Liver (tissue), 3 donors: ENCODE results near the gene AOAH.
"Not testable (repeated sequence)": the region's sequence is repeated elsewhere in the genome, so short reads cannot be mapped to it uniquely, and the experiment has no call there.

Experiments used
- CTCF ChIP-seq: fragments of 150-350 bp; IDR thresholded peaks from 2 replicates; pipeline ENCODE4 v1.5.1; 2017; ENCODE audit warnings: improper control_type of control experiment, low read depth, low read length; ENCODE audit not compliant: missing input control
- EGR1 ChIP-seq, 2 donors: IDR thresholded peaks; 2 replicates each; pipeline ENCODE4 v1.6.1; 2016 to 2018; ENCODE audit warnings: antibody characterized with exemption in 2 of 2, low read depth in 2 of 2
- GABPA ChIP-seq, 2 donors: IDR thresholded peaks in 1 of 2; conservative IDR thresholded peaks in 1 of 2; 2 replicates each; pipeline ENCODE4 v1.6.1; 2016; ENCODE audit warnings: antibody characterized with exemption in 2 of 2, mild to moderate bottlenecking in 1 of 2, moderate library complexity in 1 of 2
- RAD21 ChIP-seq, 2 donors: IDR thresholded peaks; 2 replicates each; pipeline ENCODE4 v1.6.1; 2016; ENCODE audit warnings: antibody characterized with exemption in 2 of 2, mild to moderate bottlenecking in 2 of 2
- SP1 ChIP-seq: IDR thresholded peaks from 2 replicates; pipeline ENCODE4 v1.6.1; 2018; ENCODE audit warnings: antibody characterized with exemption, mild to moderate bottlenecking
- TAF1 ChIP-seq: conservative IDR thresholded peaks from 2 replicates; pipeline ENCODE4 v1.6.1; 2016; ENCODE audit warnings: antibody characterized with exemption, mild to moderate bottlenecking
- TF ChIP-seq, protein P1 (sequence below): IDR thresholded peaks from 2 replicates; pipeline ENCODE4 v1.6.1; 2016; ENCODE audit warnings: antibody characterized with exemption, mild to moderate bottlenecking
- TF ChIP-seq, protein P2 (sequence below): IDR thresholded peaks from 2 replicates; pipeline ENCODE4 v1.6.1; 2016; ENCODE audit warnings: antibody characterized with exemption
- donor health status: healthy.
- donor health status: healthy.

GRCh38 chr7:36488672-36489071 is 235.6 kb downstream of the AOAH start:
- not testable (repeated sequence) for TF ChIP-seq CTCF; SP1; RAD21 (IDR thresholded peaks at IDR 0.05); GABPA (IDR thresholded peaks at IDR 0.05 in 1 of 2, conservative IDR thresholded peaks at IDR 0.05 in 1 of 2); TAF1; EGR1 (IDR thresholded peaks at IDR 0.05; ENCODE audit: low read depth in 2 of 2)
- TF ChIP-seq, protein P1, sequence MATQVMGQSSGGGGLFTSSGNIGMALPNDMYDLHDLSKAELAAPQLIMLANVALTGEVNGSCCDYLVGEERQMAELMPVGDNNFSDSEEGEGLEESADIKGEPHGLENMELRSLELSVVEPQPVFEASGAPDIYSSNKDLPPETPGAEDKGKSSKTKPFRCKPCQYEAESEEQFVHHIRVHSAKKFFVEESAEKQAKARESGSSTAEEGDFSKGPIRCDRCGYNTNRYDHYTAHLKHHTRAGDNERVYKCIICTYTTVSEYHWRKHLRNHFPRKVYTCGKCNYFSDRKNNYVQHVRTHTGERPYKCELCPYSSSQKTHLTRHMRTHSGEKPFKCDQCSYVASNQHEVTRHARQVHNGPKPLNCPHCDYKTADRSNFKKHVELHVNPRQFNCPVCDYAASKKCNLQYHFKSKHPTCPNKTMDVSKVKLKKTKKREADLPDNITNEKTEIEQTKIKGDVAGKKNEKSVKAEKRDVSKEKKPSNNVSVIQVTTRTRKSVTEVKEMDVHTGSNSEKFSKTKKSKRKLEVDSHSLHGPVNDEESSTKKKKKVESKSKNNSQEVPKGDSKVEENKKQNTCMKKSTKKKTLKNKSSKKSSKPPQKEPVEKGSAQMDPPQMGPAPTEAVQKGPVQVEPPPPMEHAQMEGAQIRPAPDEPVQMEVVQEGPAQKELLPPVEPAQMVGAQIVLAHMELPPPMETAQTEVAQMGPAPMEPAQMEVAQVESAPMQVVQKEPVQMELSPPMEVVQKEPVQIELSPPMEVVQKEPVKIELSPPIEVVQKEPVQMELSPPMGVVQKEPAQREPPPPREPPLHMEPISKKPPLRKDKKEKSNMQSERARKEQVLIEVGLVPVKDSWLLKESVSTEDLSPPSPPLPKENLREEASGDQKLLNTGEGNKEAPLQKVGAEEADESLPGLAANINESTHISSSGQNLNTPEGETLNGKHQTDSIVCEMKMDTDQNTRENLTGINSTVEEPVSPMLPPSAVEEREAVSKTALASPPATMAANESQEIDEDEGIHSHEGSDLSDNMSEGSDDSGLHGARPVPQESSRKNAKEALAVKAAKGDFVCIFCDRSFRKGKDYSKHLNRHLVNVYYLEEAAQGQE, result not testable (repeated sequence)
- TF ChIP-seq, protein P2, sequence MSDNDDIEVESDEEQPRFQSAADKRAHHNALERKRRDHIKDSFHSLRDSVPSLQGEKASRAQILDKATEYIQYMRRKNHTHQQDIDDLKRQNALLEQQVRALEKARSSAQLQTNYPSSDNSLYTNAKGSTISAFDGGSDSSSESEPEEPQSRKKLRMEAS, result not testable (repeated sequence)
